ENCODE results near the gene NSMCE1.

- TF ChIP-seq POLR2A (IDR thresholded peaks at IDR 0.05; ENCODE audit: low read length) (no peak), GATA1 (IDR thresholded peaks at IDR 0.05; ENCODE audit: low read depth, low read length) (no peak)
Measured at GRCh38 chr16:27312580-27313421, 44.2 kb upstream of the NSMCE1 start.
